Neural progenitor cell (in vitro differentiated cells): ENCODE data around the gene TMEFF2.

Experiments
- EZH2 ChIP-seq: fragments of 200-600 bp; sonication (generic); IDR thresholded peaks from 2 replicates; pipeline ENCODE4 v1.6.1; 2017; ENCODE audit warnings: antibody characterized with exemption, mild to moderate bottlenecking, moderate library complexity
- EZH2phosphoT487 ChIP-seq: fragments of 200-600 bp; sonication (generic); IDR thresholded peaks from 2 replicates; pipeline ENCODE4 v1.6.1; 2017; ENCODE audit warnings: antibody characterized with exemption
- TF ChIP-seq, protein P1 (sequence below): fragments of 200-600 bp; sonication (generic); IDR thresholded peaks from 2 replicates; pipeline ENCODE4 v1.5.1; 2017; ENCODE audit warnings: antibody characterized with exemption, mild to moderate bottlenecking

DNA sequence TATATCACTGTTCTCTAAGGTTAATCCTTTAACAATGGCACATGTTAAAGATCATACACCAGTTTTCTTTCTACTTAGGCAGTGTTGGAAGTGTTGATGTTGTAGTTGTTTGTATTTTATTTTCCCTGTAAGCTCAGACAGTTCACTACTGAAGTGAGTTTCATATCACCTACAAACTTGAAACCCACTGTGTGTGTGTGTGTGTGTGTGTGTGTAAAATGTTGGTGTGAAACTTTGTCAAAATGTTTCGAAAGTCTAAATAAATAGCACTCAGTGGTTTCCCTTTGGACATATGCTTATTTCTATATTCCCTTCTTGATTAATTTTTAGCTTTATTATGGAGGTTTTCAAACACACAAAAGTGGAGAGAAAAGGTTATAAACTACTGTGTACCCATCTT lies 268.1 kb downstream of the TMEFF2 start:
- TF ChIP-seq EZH2 (no peak), EZH2phosphoT487 (no peak)
- TF ChIP-seq, protein P1, sequence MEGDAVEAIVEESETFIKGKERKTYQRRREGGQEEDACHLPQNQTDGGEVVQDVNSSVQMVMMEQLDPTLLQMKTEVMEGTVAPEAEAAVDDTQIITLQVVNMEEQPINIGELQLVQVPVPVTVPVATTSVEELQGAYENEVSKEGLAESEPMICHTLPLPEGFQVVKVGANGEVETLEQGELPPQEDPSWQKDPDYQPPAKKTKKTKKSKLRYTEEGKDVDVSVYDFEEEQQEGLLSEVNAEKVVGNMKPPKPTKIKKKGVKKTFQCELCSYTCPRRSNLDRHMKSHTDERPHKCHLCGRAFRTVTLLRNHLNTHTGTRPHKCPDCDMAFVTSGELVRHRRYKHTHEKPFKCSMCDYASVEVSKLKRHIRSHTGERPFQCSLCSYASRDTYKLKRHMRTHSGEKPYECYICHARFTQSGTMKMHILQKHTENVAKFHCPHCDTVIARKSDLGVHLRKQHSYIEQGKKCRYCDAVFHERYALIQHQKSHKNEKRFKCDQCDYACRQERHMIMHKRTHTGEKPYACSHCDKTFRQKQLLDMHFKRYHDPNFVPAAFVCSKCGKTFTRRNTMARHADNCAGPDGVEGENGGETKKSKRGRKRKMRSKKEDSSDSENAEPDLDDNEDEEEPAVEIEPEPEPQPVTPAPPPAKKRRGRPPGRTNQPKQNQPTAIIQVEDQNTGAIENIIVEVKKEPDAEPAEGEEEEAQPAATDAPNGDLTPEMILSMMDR = no peak
